H1 (cell line): Measurements from ENCODE around the gene ARTN. TPM values are rescaled to one million over a fixed set of nuclear protein-coding genes. Genes with fewer than 3 reads are reported as not detected.

ENCODE experiments used
- CTCF ChIA-PET: fragments of 300-600 bp; sonication (Branson Sonifier 250); formaldehyde crosslinking; loops from one replicate; lab custom pipeline; 2021; ENCODE audit not compliant: partially characterized antibody; lab: Charles Lee
- POLR2A ChIA-PET: fragments of 300-600 bp; sonication (Branson Sonifier 250); formaldehyde crosslinking; loops from one replicate; lab custom pipeline; 2021; ENCODE audit warnings: inconsistent platforms; ENCODE audit not compliant: partially characterized antibody; lab: Charles Lee
- DNase-seq, 2 experiments: peaks; one replicate each; pipeline versions ENCODE4 v3.0.0 to v3.0.0-alpha.2; 2010 to 2022; ENCODE audit warnings: low spot score in 2 of 2, low read depth in 1 of 2, mixed read lengths in 1 of 2
- FAIRE-seq: peaks from 2 replicates; lab custom pipeline; 2011; peaks lifted over from hg19 to GRCh38; lab: Jason Lieb, UNC
- H2AFZ ChIP-seq: 2 replicates; pipeline ENCODE4 v1.8.1; 2012; ENCODE audit warnings: low read length, inconsistent platforms
- H2AK5ac ChIP-seq: 2 replicates; pipeline ENCODE4 v1.6.1; 2013; ENCODE audit warnings: low read depth, low read length
- H2BK120ac ChIP-seq: replicated peaks from 2 replicates; pipeline ENCODE3; 2013; ENCODE audit warnings: low read depth, low read length, inconsistent platforms
- H2BK12ac ChIP-seq: 2 replicates; pipeline ENCODE4 v1.6.1; 2013; ENCODE audit warnings: low read depth, low read length
- H2BK15ac ChIP-seq: 2 replicates; pipeline ENCODE4 v1.6.1; 2013; ENCODE audit warnings: low read length
- H2BK20ac ChIP-seq: 2 replicates; pipeline ENCODE4 v1.6.1; 2013; ENCODE audit warnings: low read length
- H2BK5ac ChIP-seq: 2 replicates; pipeline ENCODE4 v1.6.1; 2013; ENCODE audit warnings: low read depth, low read length
- H3K14ac ChIP-seq: 2 replicates; pipeline ENCODE4 v1.6.1; 2013; ENCODE audit warnings: inconsistent platforms; ENCODE audit not compliant: insufficient read length
- H3K18ac ChIP-seq: 2 replicates; pipeline ENCODE4 v1.6.1; 2013; ENCODE audit warnings: low read length; ENCODE audit errors: extremely low read depth
- H3K23ac ChIP-seq: 2 replicates; pipeline ENCODE4 v1.6.1; 2013; ENCODE audit warnings: inconsistent platforms; ENCODE audit not compliant: insufficient read length
- H3K23me2 ChIP-seq: 2 replicates; pipeline ENCODE4 v1.6.1; 2013; ENCODE audit warnings: low read depth, low read length
- H3K27ac ChIP-seq: 2 replicates; pipeline ENCODE4 v1.6.1; 2011; ENCODE audit warnings: low read depth, low read length, inconsistent platforms
- H3K27me3 ChIP-seq, 4 experiments: replicated peaks in 1 of 4; 1 replicate in 1 of 4; 2 replicates in 3 of 4; pipeline versions ENCODE4 v1.6.1 to v1.8.1; 2011 to 2013; ENCODE audit warnings: low read length in 3 of 4, mild to moderate bottlenecking in 3 of 4, inconsistent platforms in 2 of 4, mixed read lengths in 2 of 4, moderate library complexity in 1 of 4; ENCODE audit not compliant: control insufficient read depth in 3 of 4, insufficient read depth in 3 of 4; ENCODE audit errors: extremely low read depth in 1 of 4
- H3K36me3 ChIP-seq, 4 experiments: 2 replicates each; pipeline versions ENCODE4 v1.6.1 to v1.8.1; 2011 to 2013; ENCODE audit warnings: mild to moderate bottlenecking in 4 of 4, low read length in 3 of 4, moderate library complexity in 2 of 4, control low read depth in 1 of 4, inconsistent platforms in 1 of 4; ENCODE audit not compliant: insufficient read depth in 4 of 4, control insufficient read depth in 2 of 4
- H3K4ac ChIP-seq: replicated peaks from 2 replicates; pipeline ENCODE3; 2013; ENCODE audit warnings: low read length, low read depth, mixed read lengths, inconsistent platforms; ENCODE audit not compliant: insufficient read length
- H3K4me1 ChIP-seq, 4 experiments: replicated peaks in 1 of 4; 1 replicate in 1 of 4; 2 replicates in 3 of 4; pipeline versions ENCODE4 v1.6.1 to v1.8.1; 2011 to 2013; ENCODE audit warnings: low read length in 3 of 4, inconsistent platforms in 2 of 4, mixed read lengths in 1 of 4; ENCODE audit not compliant: insufficient read depth in 4 of 4, control insufficient read depth in 3 of 4
- H3K4me2 ChIP-seq, 2 experiments: 2 replicates each; pipeline versions ENCODE4 v1.6.1 to v1.8.1; 2011 to 2013; ENCODE audit warnings: low read depth in 2 of 2, low read length in 2 of 2, control low read depth in 1 of 2, inconsistent platforms in 1 of 2, mild to moderate bottlenecking in 1 of 2; ENCODE audit not compliant: insufficient read depth in 1 of 2
- H3K4me3 ChIP-seq, 4 experiments: fragments of 200-600, 300-600 bp in 1 of 4; sonication (generic), shearing (Covaris generic), sonication (Bioruptor Twin) in 1 of 4; 2 replicates each; pipeline versions ENCODE4 v1.5.1 to v1.8.1; 2011 to 2016; ENCODE audit warnings: low read length in 4 of 4, low read depth in 3 of 4, control low read depth in 2 of 4, inconsistent platforms in 2 of 4, mild to moderate bottlenecking in 2 of 4, mixed read lengths in 1 of 4, moderate library complexity in 1 of 4; ENCODE audit not compliant: insufficient read depth in 2 of 4; ENCODE audit errors: extremely low read depth in 1 of 4
- H3K56ac ChIP-seq: replicated peaks from 2 replicates; pipeline ENCODE3; 2013; ENCODE audit warnings: low read depth, mild to moderate bottlenecking, mixed read lengths, low read length, inconsistent platforms; ENCODE audit not compliant: insufficient read length
- H3K79me1 ChIP-seq: 2 replicates; pipeline ENCODE4 v1.6.1; 2013; ENCODE audit warnings: low read depth, low read length, control low read depth
- H3K79me2 ChIP-seq, 2 experiments: 2 replicates each; pipeline versions ENCODE4 v1.6.1 to v1.8.1; 2012 to 2013; ENCODE audit warnings: low read length in 2 of 2, mild to moderate bottlenecking in 2 of 2, inconsistent platforms in 1 of 2; ENCODE audit not compliant: insufficient read depth in 2 of 2, control insufficient read depth in 1 of 2
- H3K9ac ChIP-seq, 4 experiments: replicated peaks in 1 of 4; 1 replicate in 1 of 4; 2 replicates in 3 of 4; pipeline versions ENCODE4 v1.6.1 to v1.8.1; 2011 to 2013; ENCODE audit warnings: low read depth in 3 of 4, low read length in 3 of 4, control low read depth in 2 of 4, mild to moderate bottlenecking in 2 of 4, moderate library complexity in 2 of 4, inconsistent platforms in 1 of 4; ENCODE audit errors: extremely low read depth in 1 of 4
- H3K9me3 ChIP-seq, 2 experiments: 2 replicates each; pipeline versions ENCODE4 v1.6.1 to v1.8.1; 2012 to 2013; ENCODE audit warnings: mild to moderate bottlenecking in 2 of 2, moderate library complexity in 2 of 2, control low read depth in 1 of 2, inconsistent platforms in 1 of 2, low read depth in 1 of 2, low read length in 1 of 2, mixed read lengths in 1 of 2; ENCODE audit not compliant: insufficient read depth in 2 of 2
- H4K20me1 ChIP-seq, 2 experiments: replicated peaks in 1 of 2; 2 replicates each; pipeline versions ENCODE3 to v1.8.1; 2011 to 2013; ENCODE audit warnings: inconsistent platforms in 2 of 2, low read length in 2 of 2, mild to moderate bottlenecking in 1 of 2; ENCODE audit not compliant: insufficient read depth in 2 of 2, control insufficient read depth in 1 of 2
- H4K5ac ChIP-seq: 2 replicates; pipeline ENCODE4 v1.6.1; 2013; ENCODE audit warnings: low read length, low read depth, mixed read lengths, inconsistent platforms; ENCODE audit not compliant: insufficient read length
- H4K8ac ChIP-seq: 2 replicates; pipeline ENCODE4 v1.8.0; 2013; ENCODE audit warnings: mild to moderate bottlenecking, moderate library complexity, low read length, inconsistent platforms; ENCODE audit not compliant: insufficient read depth; ENCODE audit errors: extremely low read depth
- H4K91ac ChIP-seq: replicated peaks from 2 replicates; pipeline ENCODE3; 2013; ENCODE audit warnings: low read length, mixed read lengths, inconsistent platforms; ENCODE audit not compliant: insufficient read length
- ASH2L ChIP-seq: fragments of 200-600, 300-600 bp; sonication (generic); IDR thresholded peaks from one replicate; pipeline ENCODE4 v1.7.1; 2017; ENCODE audit warnings: low read length
- CBX5 ChIP-seq: fragments of 300-800, 300-1000 bp; sonication (generic); IDR thresholded peaks from 2 replicates; pipeline ENCODE4 v1.7.1; 2016; ENCODE audit warnings: antibody characterized with exemption, low read length, low read depth
- CBX8 ChIP-seq: fragments of 300-800, 300-1000 bp; sonication (generic); IDR thresholded peaks from 2 replicates; pipeline ENCODE4 v1.7.1; 2016; ENCODE audit warnings: low read depth, low read length, borderline replicate concordance
- CEBPB ChIP-seq: IDR thresholded peaks from 2 replicates; pipeline ENCODE4 v1.6.1; 2012; ENCODE audit warnings: low read depth, low read length
- CHD2 ChIP-seq: IDR thresholded peaks from 2 replicates; pipeline ENCODE4 v1.6.1; 2012; ENCODE audit warnings: low read length, improper control_type of control experiment
- FOSL1 ChIP-seq: IDR thresholded peaks from 2 replicates; pipeline ENCODE4 v1.6.1; 2011; ENCODE audit warnings: mild to moderate bottlenecking, low read depth, low read length, moderate library complexity; ENCODE audit not compliant: insufficient read depth
- JUN ChIP-seq: IDR thresholded peaks from 2 replicates; pipeline ENCODE4 v1.6.1; 2011; ENCODE audit warnings: low read depth, mild to moderate bottlenecking, improper control_type of control experiment, low read length
- JUND ChIP-seq: IDR thresholded peaks from 2 replicates; pipeline ENCODE4 v1.6.1; 2011; ENCODE audit warnings: mild to moderate bottlenecking, improper control_type of control experiment, low read length
- MAFK ChIP-seq: IDR thresholded peaks from 2 replicates; pipeline ENCODE4 v1.6.1; 2012; ENCODE audit warnings: low read depth, mild to moderate bottlenecking, improper control_type of control experiment, low read length
- NRF1 ChIP-seq: IDR thresholded peaks from 2 replicates; pipeline ENCODE4 v1.6.1; 2011; ENCODE audit warnings: mild to moderate bottlenecking, low read depth, low read length, improper control_type of control experiment
- RNF2 ChIP-seq: fragments of 200-900, 300-1000 bp; sonication (generic); IDR thresholded peaks from 2 replicates; pipeline ENCODE4 v1.7.1; 2016; ENCODE audit warnings: borderline replicate concordance, low read depth, mild to moderate bottlenecking, antibody characterized with exemption, low read length; ENCODE audit not compliant: poor library complexity, severe bottlenecking; ENCODE audit errors: missing control alignments
- SIN3A ChIP-seq, 2 experiments: IDR thresholded peaks in 1 of 2; conservative IDR thresholded peaks in 1 of 2; 2 replicates each; pipeline ENCODE4 v1.6.1; 2011 to 2012; ENCODE audit warnings: low read length in 2 of 2, improper control_type of control experiment in 1 of 2, low read depth in 1 of 2, mild to moderate bottlenecking in 1 of 2
- SP1 ChIP-seq: IDR thresholded peaks from 2 replicates; pipeline ENCODE4 v1.6.1; 2011; ENCODE audit warnings: low read depth, low read length
- TAF7 ChIP-seq: optimal IDR thresholded peaks from 2 replicates; pipeline ENCODE3; 2011; ENCODE audit warnings: low read depth, mild to moderate bottlenecking, inconsistent platforms, low read length, moderate library complexity, borderline replicate concordance
- YY1 ChIP-seq: IDR thresholded peaks from 2 replicates; pipeline ENCODE4 v1.6.1; 2011; ENCODE audit warnings: low read depth, mild to moderate bottlenecking, low read length
- WGBS, 2 experiments: shearing (Covaris generic) in 1 of 2; methylation state at CpG; one replicate each; pipeline versions ENCODE4 v1.1.6 to v1.1.7; 2013 to 2015; ENCODE audit warnings: low lambda C conversion rate in 2 of 2, mixed read lengths in 2 of 2, inconsistent platforms in 1 of 2, low coverage in 1 of 2, missing lambda C conversion rate in 1 of 2; ENCODE audit not compliant: insufficient replicate concordance in 2 of 2, insufficient coverage in 1 of 2, insufficient read length in 1 of 2; ENCODE audit errors: extremely low coverage in 1 of 2, missing lambda C conversion rate in 1 of 2; 5-methylcytosine and 5-hydroxymethylcytosine counted together
- polyA plus RNA-seq, 7 experiments: library from polyadenylated mRNA; depleted of rRNA in 3 of 7; stranded (reverse) in 5 of 7; unstranded in 2 of 7; fragments of >200 nt in 5 of 7; fragments of 200-250 nt in 2 of 7; gene quantifications; 1 replicate in 5 of 7; 2 replicates in 1 of 7; 4 replicates in 1 of 7; pipeline versions ENCODE4 v1.2.1 to v1.2.3, GENCODE V29; 2011 to 2013; ENCODE audit warnings: missing spikeins in 2 of 7, mixed read lengths in 2 of 7
- total RNA-seq: library from RNA; stranded (reverse); fragmentation: NEBNext Ultra II Directional; extraction: Animal tissue kit (Norgen Biotek cat#: 25700); gene quantifications from 2 replicates; pipeline ENCODE4 v1.2.1, GENCODE V29; 2021

Gene ARTN
- total and polyA plus RNA-seq, 2 of the 8 experiments (the other 6 are each of a cell fraction or from before 2014, with no cell fraction given) = 13.5 to 22.7 TPM

DNA sequence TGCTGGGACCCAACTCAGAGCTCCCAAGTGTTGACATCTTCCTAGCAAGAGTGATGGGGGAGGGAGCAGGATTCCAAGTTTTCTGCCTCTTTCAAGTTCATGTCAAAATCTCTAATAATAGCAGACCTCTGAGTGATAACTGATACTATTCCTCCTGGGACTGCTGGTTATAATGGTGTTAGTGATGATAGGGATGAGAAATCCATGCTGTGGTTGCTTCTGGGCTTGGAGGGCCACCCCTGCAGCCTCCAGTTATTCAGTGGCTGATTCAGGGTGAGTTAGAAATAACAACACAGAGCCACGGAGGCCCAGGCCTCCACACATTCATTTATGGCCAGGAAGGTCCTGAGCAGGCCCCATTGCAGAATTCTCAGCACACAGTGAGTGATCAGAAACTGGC lies 40.6 kb upstream of the ARTN start:
- Histone ChIP-seq H3K27me3 (no peaks in the 10 kb centered on the region), H3K18ac (no peak overlapping the region), H3K27ac (no peak overlapping the region), H2BK5ac (no peak overlapping the region), H4K20me1 (no peaks in the 10 kb centered on the region), H3K56ac (no peak overlapping the region), H3K4me1 (no peaks in the 10 kb centered on the region; a peak in 1 of 7 replicates), H2BK120ac (no peak overlapping the region)
- POLR2A ChIA-PET = interaction anchor here (0.8 to 1.7 kb wide), 3 partner anchors 9 to 118 kb away, joined by 3 read pairs; no protein-coding TSS in a partner anchor
- TF ChIP-seq SP1 (no peak), YY1 (no peak), CBX5 (no peak), ASH2L (no peak), CEBPB (no peak), JUN (no peak), JUND (no peak), SIN3A (conservative IDR thresholded peaks at IDR 0.05 in 1 of 2, IDR thresholded peaks at IDR 0.05 in 1 of 2; ENCODE audit: low read depth in 1 of 2, low read length in 2 of 2) (no peak), CHD2 (no peak), FOSL1 (no peak), RNF2 (no peak), CBX8 (no peak), TAF7 (no peak), NRF1 (no peak), MAFK (no peak)
- TF ChIP-seq, all 59 proteins: peak for 0
- Histone ChIP-seq H3K4ac (no peak overlapping the region), H4K8ac (no peak overlapping the region), H3K79me2 (no peaks in the 10 kb centered on the region), H2BK12ac (no peak overlapping the region), H4K91ac (no peak overlapping the region), H2BK15ac (no peak overlapping the region), H2AFZ (no peak overlapping the region), H4K5ac (no peak overlapping the region), H3K23me2 (no peaks in the 10 kb centered on the region; the same call in 1 of the 2 replicates), H3K14ac (no peak overlapping the region), H3K23ac (no peak overlapping the region), H3K9me3 (no peaks in the 10 kb centered on the region), H3K9ac (no peak overlapping the region), H2BK20ac (no peak overlapping the region), H3K4me2 (no peak overlapping the region), H3K4me3 (no peak overlapping the region), H2AK5ac (no peak overlapping the region), H3K79me1 (no peaks in the 10 kb centered on the region), H3K36me3 (no peaks in the 10 kb centered on the region)
- 83% methylated on average over 1 of the region's 1 CpG; no CpG with 5 or more reads in 1 of the 2 experiments for WGBS, 2 experiments
- FAIRE-seq (no peak), DNase-seq (no peak)
- CTCF ChIA-PET = interaction anchor here (1.0 to 1.8 kb wide), 6 partner anchors 9 to 100 kb away, joined by 3 to 7 read pairs (median 4); no protein-coding TSS in a partner anchor
